ENCODE data around the gene ZNF436.

Gene ZNF436

DNA sequence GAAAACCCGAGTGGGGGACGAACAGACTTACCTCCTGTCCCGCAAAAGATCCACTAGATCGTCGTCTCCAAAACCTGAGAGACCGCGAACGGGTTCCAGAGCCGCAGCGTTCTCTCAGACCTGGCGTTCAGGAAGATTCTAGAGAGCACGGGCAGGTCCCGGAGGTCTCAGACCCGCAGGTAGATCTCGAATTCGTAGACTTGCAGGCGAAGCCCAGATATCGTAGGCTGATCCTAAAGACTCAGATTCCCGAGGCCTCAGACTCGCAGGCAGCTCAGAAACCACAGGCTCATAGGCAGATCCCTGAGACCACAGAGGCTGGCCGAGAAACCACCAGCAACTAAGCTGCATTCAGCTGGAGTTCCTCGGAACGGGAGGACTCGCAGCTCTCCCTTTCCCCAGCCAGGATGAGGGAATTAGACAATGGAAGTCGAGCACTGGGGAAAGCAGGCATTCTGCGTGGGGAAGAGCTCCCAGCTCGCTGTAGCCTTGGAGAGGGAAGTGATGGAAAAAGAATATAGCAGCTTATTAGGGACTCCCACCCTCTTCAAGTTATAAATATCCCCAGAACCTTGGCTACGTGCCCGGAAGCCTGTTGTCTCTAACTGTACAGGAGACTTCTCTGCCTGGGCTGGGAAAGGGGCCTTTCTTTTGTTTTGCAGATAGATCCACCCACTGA, at the start of gene ZNF436:
Gene ZNF436, minus strand, starts transcription at position 502 of the 679 bp plus-strand sequence. CDS start 1,831 bp downstream, outside the sequence.
- Histone ChIP-seq H3K4me3 (IDR thresholded peaks at IDR 0.05; ENCODE audit: insufficient read depth, low read depth, low read length) (peak within 1 kb of the TSS; percentile 81), H3K27ac (peak within 1 kb of the TSS; percentile 67), H3K36me3 (ENCODE audit: insufficient read depth) (no peaks in the 10 kb centered on the region), H3K79me2 (ENCODE audit: insufficient read depth, low read depth) (no peaks in the 10 kb centered on the region), H4K20me1 (ENCODE audit: insufficient read depth) (no peaks in the 10 kb centered on the region), H3K9ac (peak within 1 kb of the TSS; percentile 65; the same call in 1 of the 2 replicates), H3K4me2 (peak within 1 kb of the TSS; percentile 94), H2AFZ (ENCODE audit: low read depth) (peak within 1 kb of the TSS; percentile 100), H3K27me3 (ENCODE audit: insufficient read depth, low read depth) (no peaks in the 10 kb centered on the region), H3K4me1 (ENCODE audit: low read depth, poor library complexity, severe bottlenecking) (peaks cover 15% of the 10 kb centered on the region)
- TF ChIP-seq, protein P1, sequence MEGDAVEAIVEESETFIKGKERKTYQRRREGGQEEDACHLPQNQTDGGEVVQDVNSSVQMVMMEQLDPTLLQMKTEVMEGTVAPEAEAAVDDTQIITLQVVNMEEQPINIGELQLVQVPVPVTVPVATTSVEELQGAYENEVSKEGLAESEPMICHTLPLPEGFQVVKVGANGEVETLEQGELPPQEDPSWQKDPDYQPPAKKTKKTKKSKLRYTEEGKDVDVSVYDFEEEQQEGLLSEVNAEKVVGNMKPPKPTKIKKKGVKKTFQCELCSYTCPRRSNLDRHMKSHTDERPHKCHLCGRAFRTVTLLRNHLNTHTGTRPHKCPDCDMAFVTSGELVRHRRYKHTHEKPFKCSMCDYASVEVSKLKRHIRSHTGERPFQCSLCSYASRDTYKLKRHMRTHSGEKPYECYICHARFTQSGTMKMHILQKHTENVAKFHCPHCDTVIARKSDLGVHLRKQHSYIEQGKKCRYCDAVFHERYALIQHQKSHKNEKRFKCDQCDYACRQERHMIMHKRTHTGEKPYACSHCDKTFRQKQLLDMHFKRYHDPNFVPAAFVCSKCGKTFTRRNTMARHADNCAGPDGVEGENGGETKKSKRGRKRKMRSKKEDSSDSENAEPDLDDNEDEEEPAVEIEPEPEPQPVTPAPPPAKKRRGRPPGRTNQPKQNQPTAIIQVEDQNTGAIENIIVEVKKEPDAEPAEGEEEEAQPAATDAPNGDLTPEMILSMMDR (conservative IDR thresholded peaks at IDR 0.05; ENCODE audit: low read depth, low read length) = no peak

DNA sequence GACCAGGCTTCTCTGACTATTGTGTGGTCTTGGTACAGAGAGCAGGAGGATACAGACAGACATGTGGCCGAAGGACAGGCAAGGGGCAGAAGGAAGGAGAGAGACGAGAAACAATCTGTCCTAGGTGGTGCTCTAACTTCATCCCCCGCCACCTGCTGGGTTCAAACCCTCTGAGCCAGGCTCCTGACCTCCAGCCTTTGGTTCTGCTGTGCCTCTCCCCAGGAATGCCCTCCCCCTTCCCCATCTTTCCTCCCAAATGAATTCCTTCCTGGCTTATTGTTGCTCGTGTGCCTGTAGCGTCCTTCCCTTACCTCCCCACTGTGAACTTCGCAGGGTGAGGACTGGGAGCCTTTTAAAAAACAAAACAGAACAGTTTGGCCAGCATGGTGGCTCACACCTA, 49.5 kb upstream of the ZNF436 start:
- Histone ChIP-seq H3K9ac (no peak overlapping the region), H3K36me3 (ENCODE audit: insufficient read depth) (no peaks in the 10 kb centered on the region), H3K27ac (no peak overlapping the region), H3K4me3 (IDR thresholded peaks at IDR 0.05; ENCODE audit: insufficient read depth, low read depth, low read length) (no peak overlapping the region), H3K27me3 (ENCODE audit: insufficient read depth, low read depth) (no peaks in the 10 kb centered on the region), H3K4me2 (no peak overlapping the region), H3K79me2 (ENCODE audit: insufficient read depth, low read depth) (no peaks in the 10 kb centered on the region), H4K20me1 (ENCODE audit: insufficient read depth) (no peaks in the 10 kb centered on the region), H2AFZ (ENCODE audit: low read depth) (no peak overlapping the region), H3K4me1 (ENCODE audit: low read depth, poor library complexity, severe bottlenecking) (no peaks in the 10 kb centered on the region)
- TF ChIP-seq, protein P1 (conservative IDR thresholded peaks at IDR 0.05; ENCODE audit: low read depth, low read length) = no peak

DNA sequence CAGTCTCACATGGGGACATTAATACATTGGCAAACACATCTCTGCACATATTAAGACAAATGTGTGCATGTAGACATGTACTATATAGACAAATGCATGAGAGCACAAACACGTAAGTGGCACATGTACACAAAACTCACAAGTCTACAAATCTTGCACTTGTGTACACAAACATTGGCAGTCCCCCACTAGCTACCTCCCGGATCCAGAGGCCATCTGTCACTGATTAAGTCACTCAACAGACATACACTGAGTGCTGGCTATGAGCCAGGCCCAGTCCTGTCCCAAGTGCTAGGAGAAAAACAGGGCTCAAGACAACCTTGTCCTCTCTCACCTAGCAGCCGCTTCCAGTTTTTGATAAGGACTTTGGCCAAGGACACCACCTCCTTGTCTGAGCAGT, 47.9 kb upstream of the ZNF436 start:
- Histone ChIP-seq H3K27me3 (ENCODE audit: insufficient read depth, low read depth) (no peaks in the 10 kb centered on the region), H3K27ac (no peak overlapping the region)

DNA sequence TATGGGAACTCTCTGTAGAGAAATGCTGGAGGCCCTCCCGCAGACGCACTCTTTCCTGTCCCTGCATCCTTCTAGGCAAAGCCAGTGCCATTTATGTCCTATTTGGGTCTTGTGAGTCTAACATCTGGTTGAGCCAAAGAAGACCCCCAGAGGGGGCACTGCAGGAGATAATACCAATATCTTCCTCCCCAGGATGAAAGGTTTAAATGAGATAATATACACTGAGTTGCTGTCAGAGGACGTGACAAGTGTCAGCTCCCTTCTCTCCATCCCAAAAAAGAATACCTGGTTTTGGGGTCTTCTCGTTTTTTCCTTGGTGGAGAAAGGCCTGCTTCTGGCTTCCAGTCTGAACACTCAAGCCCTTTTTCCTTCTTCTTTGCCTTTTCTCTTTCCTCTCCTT, 47.3 kb upstream of the ZNF436 start:
- Histone ChIP-seq H3K79me2 (ENCODE audit: insufficient read depth, low read depth) (no peaks in the 10 kb centered on the region), H3K27me3 (ENCODE audit: insufficient read depth, low read depth) (no peaks in the 10 kb centered on the region), H3K4me1 (ENCODE audit: low read depth, poor library complexity, severe bottlenecking) (no peaks in the 10 kb centered on the region), H3K9ac (no peak overlapping the region), H4K20me1 (ENCODE audit: insufficient read depth) (no peaks in the 10 kb centered on the region), H3K27ac (no peak overlapping the region), H2AFZ (ENCODE audit: low read depth) (no peak overlapping the region), H3K4me3 (IDR thresholded peaks at IDR 0.05; ENCODE audit: insufficient read depth, low read depth, low read length) (no peak overlapping the region), H3K4me2 (no peak overlapping the region), H3K36me3 (ENCODE audit: insufficient read depth) (no peaks in the 10 kb centered on the region)
- TF ChIP-seq, protein P1 (conservative IDR thresholded peaks at IDR 0.05; ENCODE audit: low read depth, low read length) = no peak

More for the DNA sequence above, 47.9 kb upstream of the ZNF436 start:
- Histone ChIP-seq H3K36me3 (ENCODE audit: insufficient read depth) (no peaks in the 10 kb centered on the region), H3K4me1 (ENCODE audit: low read depth, poor library complexity, severe bottlenecking) (no peaks in the 10 kb centered on the region), H3K9ac (no peak overlapping the region), H3K4me3 (IDR thresholded peaks at IDR 0.05; ENCODE audit: insufficient read depth, low read depth, low read length) (no peak overlapping the region), H4K20me1 (ENCODE audit: insufficient read depth) (no peaks in the 10 kb centered on the region), H3K79me2 (ENCODE audit: insufficient read depth, low read depth) (no peaks in the 10 kb centered on the region), H2AFZ (ENCODE audit: low read depth) (no peak overlapping the region), H3K4me2 (no peak overlapping the region)
- TF ChIP-seq, protein P1 (conservative IDR thresholded peaks at IDR 0.05; ENCODE audit: low read depth, low read length) = no peak
